Epidermal melanocyte (primary cell): Measurements from ENCODE around the gene IFT25.

Source experiments
- DNase-seq: peaks from one replicate; pipeline ENCODE4 v3.0.0; 2011; ENCODE audit warnings: low spot score; ENCODE audit not compliant: insufficient read length

IFT25 gene

DNA sequence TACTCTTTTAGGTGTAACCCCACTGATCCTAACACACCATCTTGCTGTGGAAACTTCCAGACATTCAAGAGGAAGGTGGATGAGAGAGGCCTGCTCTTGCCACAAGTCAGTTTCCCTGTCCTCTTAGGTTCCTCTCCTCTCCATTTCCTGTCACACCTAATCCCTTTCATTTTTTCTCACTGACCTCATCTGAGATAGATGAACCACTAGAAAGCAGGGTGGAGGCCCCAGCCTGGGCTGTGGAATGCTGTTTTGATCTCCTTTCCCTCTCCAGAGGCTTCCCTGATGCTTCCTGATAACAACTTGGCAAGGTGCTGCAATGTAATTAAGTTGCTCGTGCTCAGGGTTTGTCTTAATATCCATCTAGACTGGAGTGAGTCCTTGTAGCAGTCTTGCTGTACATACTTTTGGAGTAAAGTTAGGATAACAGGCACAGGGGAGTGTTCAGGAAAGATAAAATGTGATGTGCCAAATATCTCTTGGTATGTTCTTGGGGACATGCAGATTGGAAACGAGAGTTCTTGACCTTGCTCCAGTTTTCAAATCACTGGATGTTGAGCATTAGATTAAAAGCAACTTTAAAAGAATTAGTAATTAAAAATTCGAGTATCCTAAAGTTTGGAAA, 11.8 kb upstream of the IFT25 start:
- no peak for DNase-seq

DNA sequence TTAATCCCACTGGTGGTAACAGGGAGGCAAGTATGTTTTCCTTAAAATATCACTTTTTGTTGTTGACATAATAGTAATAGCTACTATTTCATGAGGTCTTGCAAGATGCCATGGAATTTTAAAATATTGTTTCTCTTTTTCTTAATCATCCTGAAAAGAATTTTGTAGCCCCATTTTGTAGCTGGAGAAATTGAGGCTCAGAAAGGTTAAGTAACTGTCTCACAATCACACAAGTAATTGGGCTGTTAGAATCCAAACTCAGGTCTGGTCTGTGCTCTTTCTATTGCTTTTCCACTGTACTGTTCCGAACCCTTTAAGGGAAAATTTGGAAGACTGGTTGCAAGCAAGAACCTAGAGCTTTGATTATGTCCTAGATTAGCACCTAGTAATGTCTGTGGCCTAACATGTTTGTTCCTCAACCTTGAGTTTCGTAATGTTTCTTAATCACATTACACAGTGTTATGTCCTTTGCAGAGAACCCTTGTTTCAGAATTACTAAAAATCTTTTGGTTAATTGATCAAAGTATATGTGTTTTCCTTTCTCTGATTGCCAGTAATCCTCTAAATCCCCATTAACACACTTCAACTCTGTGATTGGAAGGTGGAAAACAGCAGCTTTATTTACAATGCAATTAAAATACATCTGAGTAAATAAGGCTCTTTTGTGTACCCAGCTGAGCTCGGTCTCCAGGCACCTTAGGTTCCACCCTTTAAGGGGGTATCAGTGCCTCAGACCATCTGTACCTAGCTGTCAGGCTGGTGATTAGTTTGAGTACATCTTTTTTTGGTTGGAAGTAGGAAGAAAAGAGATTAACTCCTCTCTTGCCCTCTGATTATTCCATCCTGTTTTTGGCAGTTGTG, 11.0 kb upstream of the IFT25 start:
- no peak for DNase-seq

DNA sequence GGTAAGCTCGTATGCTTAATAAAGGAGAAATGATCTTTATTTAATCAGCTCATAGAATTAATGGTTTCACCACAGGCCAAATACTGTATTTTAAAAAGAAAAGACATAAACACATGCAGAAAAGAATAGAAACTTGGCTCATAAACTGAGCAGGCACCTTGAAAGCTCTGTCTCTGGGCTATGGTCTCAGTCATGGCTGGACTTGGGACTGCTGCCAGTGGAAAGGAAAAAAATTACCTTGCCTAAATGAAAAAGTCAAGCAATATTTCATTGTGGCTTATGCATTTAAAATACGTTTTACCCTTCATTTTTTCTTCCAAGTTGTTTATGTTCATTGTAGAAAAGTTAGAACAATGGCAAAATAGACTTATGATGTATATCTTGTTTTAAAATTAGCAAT, 8.6 kb upstream of the IFT25 start:
- DNase-seq, result no peak

DNA sequence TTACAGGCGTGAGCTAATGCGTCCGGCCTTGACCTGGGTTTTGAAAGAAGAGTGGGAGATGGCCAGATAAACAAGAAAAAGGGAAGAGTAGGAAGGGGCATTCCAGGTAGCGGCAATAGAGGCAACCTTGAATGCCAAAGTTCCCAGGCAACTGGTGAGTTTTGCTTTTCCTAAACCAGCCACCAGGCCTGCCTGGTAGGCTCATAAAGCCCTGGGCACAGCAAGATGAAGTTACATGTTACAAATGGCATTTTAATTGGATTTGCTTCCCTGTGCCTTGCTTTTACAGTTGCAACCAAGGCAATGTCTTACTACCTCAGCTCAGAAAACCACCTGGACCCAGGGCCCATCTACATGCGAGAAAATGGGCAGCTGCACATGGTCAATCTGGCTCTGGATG, 6.2 kb upstream of the IFT25 start:
- no peak for DNase-seq

DNA sequence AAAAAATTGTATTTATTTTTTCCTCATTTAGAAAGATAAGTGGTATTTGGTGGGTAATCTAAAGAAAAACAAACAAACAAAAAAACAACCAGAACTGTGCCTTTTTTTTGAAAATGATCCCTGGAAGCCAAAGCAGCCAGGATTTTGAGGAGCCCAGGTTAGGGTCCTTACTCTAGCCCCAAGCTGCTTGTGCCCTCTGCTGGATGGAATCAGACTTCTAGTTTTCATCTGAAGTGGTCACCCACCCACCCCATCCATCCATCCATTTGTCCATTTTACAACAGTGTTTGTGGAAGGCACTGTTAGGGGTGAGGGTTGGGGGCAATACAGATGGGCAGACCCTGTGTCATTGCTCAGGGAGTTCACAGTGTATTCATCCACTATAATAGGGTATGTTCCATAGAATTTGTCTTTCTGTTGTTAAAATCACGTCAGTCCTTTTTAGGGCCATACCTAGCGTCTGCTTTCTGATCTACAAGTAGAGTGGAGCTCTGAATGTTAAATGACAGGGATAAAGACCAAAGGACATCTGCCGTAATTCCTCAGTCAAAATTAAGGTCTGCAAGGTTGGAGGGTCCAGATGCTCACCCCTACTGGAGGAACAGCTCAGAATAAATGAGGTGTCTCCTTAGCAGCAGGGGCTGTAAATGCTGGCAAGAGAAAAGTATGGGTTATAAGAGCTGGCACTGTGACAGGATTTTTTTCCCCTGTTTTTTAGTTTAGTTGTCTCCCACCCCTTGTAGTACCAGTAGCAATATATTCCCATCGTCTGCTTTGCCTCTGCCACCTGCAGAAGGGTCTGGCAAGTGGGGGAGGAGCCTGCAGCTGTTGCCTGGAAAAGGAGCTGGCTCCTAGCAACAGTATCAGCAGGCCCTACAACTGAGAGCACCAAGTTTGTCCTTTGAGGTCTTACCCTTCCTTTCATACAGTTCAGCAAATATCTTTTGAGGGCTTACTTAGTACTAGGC, 3.8 kb upstream of the IFT25 start:
- DNase-seq, result no peak

DNA sequence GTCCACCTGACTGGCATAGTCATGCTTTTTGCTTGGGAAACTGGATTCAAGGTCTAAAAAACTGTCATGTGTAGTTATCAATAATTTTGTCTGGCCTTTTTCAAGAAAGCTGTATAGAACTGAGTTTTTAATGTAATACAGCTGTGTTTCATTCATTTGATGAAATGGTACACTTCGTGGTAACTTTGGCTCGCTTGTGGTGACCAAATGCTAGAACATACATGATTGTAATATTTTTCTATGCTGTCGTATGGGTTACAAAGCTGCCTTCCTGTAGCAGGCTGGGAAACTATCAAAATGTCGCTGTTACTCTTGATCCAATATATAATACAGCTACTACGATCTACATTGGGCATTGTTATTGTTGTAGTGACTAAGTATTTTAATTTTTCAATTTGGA, 2.8 kb upstream of the IFT25 start:
- no peak for DNase-seq

DNA sequence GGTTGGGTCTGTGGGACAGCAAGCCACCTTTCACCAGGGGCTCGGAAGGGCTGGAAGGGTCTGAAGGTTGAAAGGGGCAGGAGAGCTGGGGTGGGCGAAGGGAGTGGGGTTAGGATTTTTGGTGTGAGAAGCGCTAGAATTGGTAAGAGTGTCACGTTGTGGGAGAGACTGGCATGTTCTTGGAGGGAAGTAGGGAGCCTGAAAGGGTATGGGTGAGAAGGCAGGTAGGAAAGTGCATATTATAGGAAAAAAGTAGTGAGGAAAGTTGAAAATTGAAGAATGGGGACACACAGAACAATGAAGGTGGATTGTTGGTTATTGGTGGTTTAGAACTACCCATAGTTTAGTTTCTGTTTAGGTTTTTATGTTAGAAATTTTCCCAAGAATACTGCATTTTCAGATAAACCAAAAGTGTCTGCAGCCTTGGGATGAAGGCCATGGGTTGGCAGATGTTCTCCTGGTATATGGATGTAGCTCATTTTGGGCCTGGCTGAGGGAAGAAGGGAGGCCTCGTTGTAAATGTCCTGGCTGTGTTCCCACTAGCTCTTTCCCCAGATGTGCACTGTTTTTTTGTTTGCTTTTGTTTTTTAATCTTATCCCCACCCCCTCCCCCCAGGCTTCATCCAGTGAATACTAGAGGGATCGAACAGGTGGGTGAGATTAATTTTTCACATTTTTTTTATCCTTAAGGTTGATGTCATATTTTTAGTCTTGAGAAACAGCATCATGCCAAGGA, 1.8 kb upstream of the IFT25 start:
- no peak for DNase-seq

DNA sequence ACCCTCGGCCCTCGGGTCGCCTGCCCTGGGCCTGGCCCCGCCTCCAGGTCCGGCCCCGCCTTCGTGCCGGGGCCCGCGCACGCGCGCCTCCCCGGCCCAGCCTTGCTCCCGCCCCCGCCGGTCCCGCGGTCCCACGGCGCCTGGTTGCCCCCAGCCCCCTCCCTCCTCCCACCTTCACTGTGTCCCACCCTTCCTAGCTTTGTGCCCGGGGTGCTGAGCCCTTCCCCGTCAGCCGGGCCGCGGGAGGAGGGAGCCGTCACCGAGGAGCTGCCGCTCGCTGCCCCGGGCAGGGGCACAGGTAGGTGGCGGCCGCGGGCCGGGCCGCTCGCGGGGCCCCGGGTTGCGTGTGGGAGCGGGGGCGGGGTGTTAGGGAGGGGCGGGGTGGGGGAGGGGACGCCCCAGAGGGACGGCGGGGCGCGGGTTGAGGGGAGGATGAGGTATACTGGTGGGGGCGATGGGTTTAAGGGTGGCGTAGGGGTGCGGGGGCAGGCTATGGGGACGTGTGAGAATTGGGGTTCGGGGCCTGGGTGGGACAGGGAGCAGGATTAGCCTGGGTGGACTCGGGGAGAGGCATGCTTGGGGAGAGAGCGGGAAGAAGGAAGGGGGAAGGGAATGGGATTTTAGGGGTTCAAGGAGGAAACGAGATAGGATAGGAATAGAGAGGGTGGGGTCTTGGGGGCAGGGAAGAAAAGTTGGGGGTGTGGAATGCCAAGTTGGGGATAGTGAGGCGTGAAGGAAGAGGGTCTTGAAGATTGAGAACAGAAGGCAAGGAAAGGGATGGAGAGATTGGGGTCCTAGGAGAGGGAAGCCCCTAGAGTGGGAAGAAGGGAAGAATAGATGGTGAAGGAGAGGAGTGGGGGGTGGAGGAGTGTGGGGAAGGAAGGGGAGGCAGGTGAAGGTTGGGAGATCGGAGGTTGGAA, 1.0 kb upstream of the IFT25 start, which contains the start of gene LRRC42:
Gene LRRC42, plus strand, starts transcription at position 99 of the 920 bp plus-strand sequence. CDS start 5,650 bp downstream, outside the sequence.
- DNase-seq, result peak; percentile 87

DNA sequence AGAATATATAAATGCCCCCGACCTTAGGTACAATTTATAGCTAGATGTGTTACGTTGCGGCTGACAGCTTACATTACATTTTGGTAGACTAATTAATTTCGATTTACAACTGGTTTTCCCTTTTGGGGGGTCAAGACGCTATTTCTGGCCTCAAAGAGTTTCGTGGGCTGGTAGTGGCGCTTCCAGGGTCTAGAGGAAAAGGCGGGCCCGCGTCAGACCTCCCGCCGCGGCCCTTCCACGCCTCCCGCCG, 391 bp downstream of the IFT25 start:
- DNase-seq, result no peak

DNA sequence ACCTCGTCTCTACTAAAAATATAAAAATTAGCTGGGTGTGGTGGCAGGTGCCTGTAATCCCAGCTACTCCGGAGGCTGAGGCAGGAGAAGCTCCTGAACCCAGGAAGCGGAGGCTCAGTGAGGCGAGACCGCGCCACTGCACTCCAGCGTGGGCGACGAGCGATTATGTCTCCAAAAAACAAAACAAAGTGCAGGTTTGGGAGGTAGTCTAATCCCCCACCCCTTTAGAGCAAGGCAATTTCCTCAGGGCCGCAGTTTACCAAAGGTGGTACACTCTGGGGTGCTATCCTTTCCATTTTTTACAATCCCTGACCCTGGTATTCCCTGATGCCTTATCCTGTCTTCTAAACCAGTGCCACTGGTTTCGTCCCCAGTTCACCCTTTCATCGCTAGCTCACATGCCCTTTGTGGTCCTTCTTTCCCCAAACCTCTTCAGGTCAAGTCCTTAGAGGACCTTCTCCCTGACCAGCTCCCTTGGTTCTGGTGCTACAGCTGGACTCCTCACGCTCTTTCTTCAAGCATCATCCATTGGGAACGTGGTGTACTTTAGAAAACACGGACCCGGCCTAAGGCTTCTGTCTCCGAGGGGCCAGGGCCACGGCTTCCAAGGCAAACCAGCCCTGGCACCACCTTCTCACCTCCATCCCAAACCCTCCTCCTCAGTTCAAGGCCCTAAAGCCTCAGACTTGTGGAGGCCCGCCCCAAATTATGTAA, 873 bp downstream of the IFT25 start:
- DNase-seq, result no peak

DNA sequence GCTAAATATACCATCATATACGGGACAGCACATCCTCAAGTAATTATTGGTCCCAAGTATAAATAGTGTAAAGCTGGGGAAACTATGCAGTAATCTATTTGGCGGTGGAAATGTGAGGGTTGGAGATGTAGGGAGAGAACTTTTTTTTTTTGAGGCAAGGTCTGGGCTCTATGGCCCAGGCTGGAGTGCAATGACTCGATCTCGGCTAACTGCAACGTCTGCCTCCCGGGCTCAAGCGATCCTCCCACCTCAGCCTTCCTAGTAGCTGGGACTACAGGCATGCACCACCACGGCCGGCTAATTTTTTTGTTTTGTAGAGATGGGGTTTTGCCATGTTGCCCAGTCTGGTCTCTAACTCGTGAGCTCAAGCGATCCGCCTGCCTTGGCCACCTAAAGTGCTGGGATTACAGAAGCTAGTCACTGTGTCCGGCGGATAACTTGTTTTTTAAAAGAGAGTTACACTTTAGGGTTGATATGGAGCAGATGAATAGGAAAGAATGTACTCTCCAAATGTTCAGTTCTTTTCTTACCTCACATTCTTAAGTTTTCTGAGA, 1.9 kb downstream of the IFT25 start:
- no peak for DNase-seq

DNA sequence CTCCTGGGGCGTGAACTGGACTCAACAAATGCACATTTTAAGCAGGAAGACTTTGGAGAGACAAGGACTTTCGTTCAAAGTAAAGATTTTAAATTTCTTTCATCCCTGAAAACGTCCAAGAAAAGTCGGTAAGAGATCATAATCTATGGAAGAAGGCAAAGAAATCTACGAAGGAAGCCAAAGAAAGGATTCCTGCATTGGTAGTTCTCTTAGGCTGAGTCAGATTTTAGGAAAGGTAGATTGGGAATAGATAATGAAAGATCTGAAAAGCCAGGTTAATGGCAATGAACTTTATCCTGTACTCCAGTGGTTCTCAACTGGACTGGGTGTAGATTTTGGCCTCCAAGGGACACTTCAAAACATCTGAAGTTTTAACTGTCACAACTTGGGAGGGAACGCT, 2.4 kb downstream of the IFT25 start:
- no peak for DNase-seq

DNA sequence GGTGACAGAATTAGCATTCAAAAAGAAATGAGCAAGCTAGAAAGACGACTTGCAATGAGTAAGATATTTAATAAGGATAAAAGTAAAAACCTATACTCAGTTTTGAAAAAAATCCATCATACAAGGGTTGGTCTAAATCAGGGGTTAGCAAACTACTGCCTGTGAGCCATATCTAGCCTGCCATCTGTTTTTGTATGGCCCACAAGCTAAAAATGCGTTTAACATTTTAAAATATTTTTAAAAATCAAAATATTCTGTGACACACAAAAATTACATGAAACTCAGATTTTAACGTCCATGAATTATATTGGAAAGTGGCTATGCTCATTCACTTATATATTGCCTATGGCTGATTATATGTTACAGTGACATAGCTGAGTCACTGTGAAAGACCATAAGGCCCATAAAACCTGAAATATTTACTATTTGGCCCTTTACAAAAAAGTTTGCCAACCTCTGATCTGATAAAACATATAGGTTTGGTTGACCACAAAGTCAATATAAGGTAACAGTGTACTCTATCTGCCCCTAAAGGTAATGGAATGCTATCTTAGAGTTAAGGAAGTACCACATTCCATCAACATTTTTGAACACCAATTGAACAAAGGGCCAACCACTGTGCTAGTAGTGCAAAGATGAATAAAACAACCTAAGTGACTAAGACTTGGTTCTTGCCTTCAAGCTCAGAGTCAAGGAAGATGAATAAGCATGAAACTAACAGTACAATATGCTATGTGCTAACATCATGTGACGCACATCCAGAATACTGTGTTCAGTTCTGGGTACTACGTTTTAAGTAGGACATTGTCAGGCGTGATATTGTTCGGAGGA, 3.2 kb downstream of the IFT25 start:
- DNase-seq, result no peak

DNA sequence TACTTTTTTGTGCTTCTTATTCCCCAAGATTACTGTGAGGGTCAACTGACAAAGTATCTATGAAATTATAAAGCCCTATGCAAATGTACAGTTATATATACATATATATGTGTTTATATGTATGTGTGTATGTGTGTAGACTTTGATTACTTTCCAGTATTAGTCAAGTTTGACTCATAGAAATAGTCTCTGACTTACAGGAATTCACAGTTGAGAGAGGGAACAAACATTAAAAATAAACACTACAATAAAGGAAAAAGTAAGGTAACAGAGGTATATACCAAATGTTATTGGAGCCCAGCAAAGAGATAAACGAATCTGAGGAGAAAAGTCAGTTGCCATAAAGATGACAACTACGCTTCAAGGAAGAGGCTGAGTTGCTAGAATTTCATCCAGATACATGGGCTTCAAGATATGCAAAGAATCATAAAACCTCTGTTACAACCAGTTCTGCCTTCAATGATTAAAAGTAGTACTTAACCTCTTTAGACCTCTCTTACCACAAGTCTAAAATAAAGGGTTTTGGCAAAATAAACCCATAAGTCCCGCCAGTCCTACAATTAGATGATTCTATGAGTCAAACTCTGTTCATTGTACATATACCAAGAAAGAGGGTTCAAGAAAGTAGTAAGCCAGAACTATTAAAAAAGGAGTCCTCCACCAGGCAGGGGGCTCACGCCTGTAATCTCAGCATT, 7.2 kb downstream of the IFT25 start:
- no peak for DNase-seq

DNA sequence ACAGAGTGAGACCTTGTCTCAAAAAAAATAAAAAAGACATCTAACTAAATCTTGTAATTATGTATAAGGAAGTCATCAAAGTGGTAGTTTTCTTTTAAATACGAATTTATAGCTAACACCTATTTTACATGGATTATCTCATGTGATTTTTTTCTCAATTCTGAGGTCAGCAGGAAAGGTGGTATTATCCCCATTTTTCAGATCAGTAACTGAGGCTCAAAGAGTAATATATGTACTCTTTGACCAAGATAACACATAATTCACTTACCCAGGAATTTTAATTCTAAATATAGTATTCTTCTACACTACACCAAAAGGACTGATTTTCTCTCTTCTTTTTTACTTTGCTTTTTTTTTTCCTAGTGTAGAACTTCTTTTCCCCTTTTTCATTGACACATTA, 9.1 kb downstream of the IFT25 start:
- DNase-seq, result no peak

DNA sequence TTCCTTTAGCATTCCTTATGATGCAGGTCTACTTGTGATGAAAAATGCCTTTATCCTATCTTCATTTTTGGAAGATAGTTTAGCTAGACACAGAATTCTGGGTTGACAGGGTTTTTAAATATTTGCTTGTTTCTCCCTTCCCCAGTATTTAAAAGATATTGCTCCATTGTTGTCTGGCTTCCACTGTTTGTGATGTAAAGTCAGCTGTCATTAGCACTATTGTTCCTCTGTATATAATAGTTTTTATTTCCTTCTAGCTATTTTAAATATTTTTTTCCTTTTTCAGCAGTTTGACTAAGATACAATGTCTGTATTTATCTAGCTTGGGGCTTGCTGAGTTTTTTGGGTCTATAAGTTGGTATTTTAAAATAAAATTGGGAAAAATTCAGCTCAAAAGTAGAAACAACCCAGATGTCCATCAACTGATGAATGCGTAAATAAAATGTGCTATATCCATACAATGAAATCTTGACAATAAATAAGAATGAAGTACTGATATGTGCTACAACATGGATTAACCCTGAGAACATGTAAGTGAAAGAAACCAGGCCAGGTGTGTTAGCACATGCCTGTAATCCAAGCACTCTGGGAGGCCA, 11.2 kb downstream of the IFT25 start:
- no peak for DNase-seq

DNA sequence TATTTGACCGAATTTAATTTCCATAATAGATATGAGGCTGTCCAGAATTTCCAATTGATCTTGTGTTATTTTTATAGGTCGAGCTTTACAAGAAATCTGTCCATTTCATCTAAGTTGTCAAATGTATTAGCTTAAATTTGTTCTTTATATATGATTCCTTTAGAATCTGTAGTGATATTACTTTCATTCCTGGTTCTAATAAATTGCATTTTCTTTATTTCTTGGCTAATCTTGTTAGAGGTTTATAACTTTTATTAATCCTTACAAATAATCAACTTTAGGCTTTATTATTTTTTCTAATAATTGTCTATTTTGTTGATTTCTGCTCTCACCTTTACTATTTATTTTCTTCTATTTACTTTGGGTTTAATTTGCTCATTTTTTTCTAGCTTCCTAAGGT, 14.0 kb downstream of the IFT25 start:
- DNase-seq, result no peak

DNA sequence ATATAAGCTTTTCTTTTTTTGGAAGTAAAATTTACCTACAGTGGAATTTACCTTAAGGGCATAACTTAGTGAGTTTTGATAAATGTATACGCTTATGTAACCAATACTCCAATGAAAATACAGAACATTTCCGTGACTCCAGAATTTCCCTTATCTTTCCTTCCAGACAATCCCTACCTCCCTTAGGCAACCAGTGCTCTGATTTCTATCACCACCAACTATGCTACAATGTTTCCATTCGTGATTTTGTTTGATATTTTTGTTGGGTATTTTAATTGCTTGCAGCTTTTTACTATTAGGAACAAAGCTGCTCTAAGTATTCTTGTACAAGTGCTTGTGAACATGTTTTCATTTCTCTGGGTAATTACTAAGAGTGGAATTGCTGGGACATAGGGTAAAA, 14.6 kb downstream of the IFT25 start:
- no peak for DNase-seq
